CD14-positive monocyte (primary cell): ENCODE measurements around the gene PPM1B. TPM values are rescaled to one million over a fixed set of nuclear protein-coding genes. Genes with fewer than 3 reads are reported as not detected.

Experiments used
- DNase-seq, 3 donors: peaks; one replicate each; pipeline ENCODE4 v3.0.0-alpha.2; 2011 to 2022
- H2AFZ ChIP-seq: 2 replicates; pipeline ENCODE4 v1.6.0; 2012; ENCODE audit warnings: mild to moderate bottlenecking, low read depth, low read length, inconsistent platforms; ENCODE audit not compliant: insufficient read depth, poor library complexity, severe bottlenecking
- H3K27ac ChIP-seq, 2 donors: 1 replicate in 1 of 2; 2 replicates in 1 of 2; pipeline ENCODE4 v1.5.1; 2012 to 2013; ENCODE audit warnings: low read length in 2 of 2, control low read depth in 1 of 2, inconsistent platforms in 1 of 2, low read depth in 1 of 2, mild to moderate bottlenecking in 1 of 2
- H3K27me3 ChIP-seq, 2 donors: one replicate each; pipeline versions ENCODE4 v1.6.0 to v1.6.1; 2011 to 2013; ENCODE audit warnings: low read length in 2 of 2; ENCODE audit not compliant: control insufficient read depth in 2 of 2, insufficient read depth in 2 of 2
- H3K36me3 ChIP-seq, 2 donors: replicated peaks in 1 of 2; 1 replicate in 1 of 2; 2 replicates in 1 of 2; pipeline versions ENCODE4 v1.5.1 to v1.6.1; 2012 to 2013; ENCODE audit warnings: low read length in 2 of 2, control low read depth in 1 of 2, inconsistent platforms in 1 of 2, mild to moderate bottlenecking in 1 of 2; ENCODE audit not compliant: insufficient read depth in 2 of 2, control insufficient read depth in 1 of 2
- H3K4me1 ChIP-seq, 2 donors: 1 replicate in 1 of 2; 2 replicates in 1 of 2; pipeline versions ENCODE4 v1.5.1 to v1.6.1; 2012 to 2013; ENCODE audit warnings: low read length in 2 of 2, control low read depth in 1 of 2, inconsistent platforms in 1 of 2, mild to moderate bottlenecking in 1 of 2, moderate library complexity in 1 of 2; ENCODE audit not compliant: insufficient read depth in 2 of 2, control insufficient read depth in 1 of 2
- H3K4me2 ChIP-seq: replicated peaks from 2 replicates; pipeline ENCODE3; 2012; ENCODE audit warnings: low read length, moderate library complexity, mild to moderate bottlenecking; ENCODE audit not compliant: poor library complexity, severe bottlenecking; ENCODE audit errors: extremely low read depth
- H3K4me3 ChIP-seq, 3 experiments: fragments of 200-600 bp in 1 of 3; sonication (generic) in 1 of 3; replicated peaks in 1 of 3; 1 replicate in 2 of 3; 2 replicates in 1 of 3; pipeline ENCODE4 v1.5.1; 2011 to 2013; ENCODE audit warnings: low read length in 3 of 3, mild to moderate bottlenecking in 3 of 3, control low read depth in 2 of 3, low read depth in 2 of 3, inconsistent platforms in 1 of 3, moderate library complexity in 1 of 3
- H3K79me2 ChIP-seq: 2 replicates; pipeline ENCODE4 v1.6.0; 2012; ENCODE audit warnings: mild to moderate bottlenecking, control low read depth, inconsistent platforms, low read length, moderate library complexity; ENCODE audit not compliant: insufficient read depth
- H3K9ac ChIP-seq: 2 replicates; pipeline ENCODE4 v1.6.0; 2017; ENCODE audit warnings: low read length, mild to moderate bottlenecking; ENCODE audit not compliant: insufficient read depth, poor library complexity, severe bottlenecking
- H3K9me3 ChIP-seq, 2 donors: replicated peaks in 1 of 2; 1 replicate in 1 of 2; 2 replicates in 1 of 2; pipeline versions ENCODE4 v1.5.1 to v1.6.1; 2012 to 2013; ENCODE audit warnings: low read length in 2 of 2, control low read depth in 1 of 2; ENCODE audit not compliant: control insufficient read depth in 1 of 2, insufficient read depth in 1 of 2
- H4K20me1 ChIP-seq: 2 replicates; pipeline ENCODE4 v1.6.0; 2012; ENCODE audit warnings: mild to moderate bottlenecking, low read length, control low read depth, moderate library complexity; ENCODE audit not compliant: insufficient read depth
- H3K27ac Mint-ChIP-seq, 7 donors: one replicate each; pipeline ENCODE4 v1.8.0; 2020; ENCODE audit warnings: mild to moderate bottlenecking in 7 of 7, mixed read lengths in 7 of 7, moderate library complexity in 6 of 7, inconsistent platforms in 2 of 7
- H3K27me3 Mint-ChIP-seq, 3 donors: one replicate each; pipeline ENCODE4 v1.8.0; 2021 to 2022; ENCODE audit warnings: low read depth in 3 of 3, mild to moderate bottlenecking in 3 of 3, mixed read lengths in 3 of 3, moderate library complexity in 3 of 3, inconsistent platforms in 1 of 3
- H3K36me3 Mint-ChIP-seq, 2 donors: one replicate each; pipeline ENCODE4 v1.8.0; 2020; ENCODE audit warnings: mixed read lengths in 2 of 2, inconsistent platforms in 1 of 2, mild to moderate bottlenecking in 1 of 2
- H3K4me1 Mint-ChIP-seq: one replicate; pipeline ENCODE4 v1.8.0; 2020; ENCODE audit warnings: mild to moderate bottlenecking, mixed read lengths
- H3K4me3 Mint-ChIP-seq, 2 donors: one replicate each; pipeline ENCODE4 v1.8.0; 2020; ENCODE audit warnings: mild to moderate bottlenecking in 2 of 2, mixed read lengths in 2 of 2, moderate library complexity in 1 of 2
- H3K9me3 Mint-ChIP-seq, 7 donors: one replicate each; pipeline ENCODE4 v1.8.0; 2020 to 2022; ENCODE audit warnings: mixed read lengths in 7 of 7, mild to moderate bottlenecking in 6 of 7, moderate library complexity in 6 of 7, inconsistent platforms in 2 of 7
- WGBS: methylation state at CpG from one replicate; pipeline ENCODE4 v1.1.5; 2013; ENCODE audit warnings: missing lambda C conversion rate; ENCODE audit not compliant: insufficient coverage; 5-methylcytosine and 5-hydroxymethylcytosine counted together
- intact Hi-C, 2 donors: fragments of 100-400 bp; cut with micrococcal nuclease; formaldehyde crosslinking; loops; one replicate each; pipeline versions ENCODE4 v1.15.0 to v1.15.1; 2023
- polyA plus RNA-seq, 3 donors: library from polyadenylated mRNA; depleted of rRNA in 1 of 3; unstranded in 2 of 3; stranded (reverse) in 1 of 3; fragments of 300-500 nt in 2 of 3; fragments of >200 nt in 1 of 3; fragmentation: Illumina TruSeq in 2 of 3; gene quantifications; 1 replicate in 2 of 3; 2 replicates in 1 of 3; pipeline ENCODE4 v1.2.3, GENCODE V29; 2012 to 2021
- TF ChIP-seq, protein P1 (sequence below): fragments of 200-600 bp; IDR thresholded peaks from one replicate; pipeline ENCODE4 v1.8.0; 2022; ENCODE audit warnings: antibody characterized with exemption, mild to moderate bottlenecking

Gene PPM1B
- polyA plus RNA-seq, 3 donors: 17.7 to 34.6 (median 24.9) TPM

DNA sequence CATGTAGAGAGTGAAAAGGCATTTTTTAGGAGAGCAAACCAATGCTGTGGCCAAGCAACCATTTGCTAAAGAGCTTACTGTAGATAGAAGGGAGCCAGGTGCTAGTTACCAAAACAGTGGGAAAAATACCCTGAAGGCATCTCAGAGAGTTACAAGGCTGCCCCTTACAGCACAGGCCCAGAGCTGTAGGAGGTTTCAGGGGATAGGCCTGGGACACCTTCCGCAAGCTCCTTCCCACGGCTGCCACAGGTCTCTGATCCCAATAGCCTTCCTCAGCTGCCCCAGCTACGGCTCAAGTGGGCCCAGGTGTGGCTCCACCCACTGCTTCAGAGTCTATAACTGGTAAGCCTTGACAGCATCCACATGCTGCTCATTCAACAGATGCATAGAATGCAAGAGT lies 18.2 kb upstream of the PPM1B start:
- no peak for DNase-seq
- Mint-ChIP-seq H3K4me1 (peaks cover 2% of the 10 kb centered on the region), H3K36me3 (no peaks in the 10 kb centered on the region), H3K27me3 (peaks cover 0 to 4% (median 1%) of the 10 kb centered on the region in 3 donors), H3K27ac (no peak overlapping the region), H3K9me3 (peaks cover 0 to 6% (median 0%) of the 10 kb centered on the region in 7 donors), H3K4me3 (no peak overlapping the region)
- intact Hi-C loops: no loop called here
- H3K79me2 ChIP-seq: no peaks in the 10 kb centered on the region
- H3K4me1 ChIP-seq: no peaks in the 10 kb centered on the region
- no peak overlapping the region for H3K4me3 ChIP-seq
- H3K4me2 ChIP-seq: no peak overlapping the region
- no peaks in the 10 kb centered on the region for H4K20me1 ChIP-seq
- H3K27me3 ChIP-seq: no peaks in the 10 kb centered on the region
- 100% methylated on average over 3 of the region's 3 CpGs for WGBS
- TF ChIP-seq, protein P1, sequence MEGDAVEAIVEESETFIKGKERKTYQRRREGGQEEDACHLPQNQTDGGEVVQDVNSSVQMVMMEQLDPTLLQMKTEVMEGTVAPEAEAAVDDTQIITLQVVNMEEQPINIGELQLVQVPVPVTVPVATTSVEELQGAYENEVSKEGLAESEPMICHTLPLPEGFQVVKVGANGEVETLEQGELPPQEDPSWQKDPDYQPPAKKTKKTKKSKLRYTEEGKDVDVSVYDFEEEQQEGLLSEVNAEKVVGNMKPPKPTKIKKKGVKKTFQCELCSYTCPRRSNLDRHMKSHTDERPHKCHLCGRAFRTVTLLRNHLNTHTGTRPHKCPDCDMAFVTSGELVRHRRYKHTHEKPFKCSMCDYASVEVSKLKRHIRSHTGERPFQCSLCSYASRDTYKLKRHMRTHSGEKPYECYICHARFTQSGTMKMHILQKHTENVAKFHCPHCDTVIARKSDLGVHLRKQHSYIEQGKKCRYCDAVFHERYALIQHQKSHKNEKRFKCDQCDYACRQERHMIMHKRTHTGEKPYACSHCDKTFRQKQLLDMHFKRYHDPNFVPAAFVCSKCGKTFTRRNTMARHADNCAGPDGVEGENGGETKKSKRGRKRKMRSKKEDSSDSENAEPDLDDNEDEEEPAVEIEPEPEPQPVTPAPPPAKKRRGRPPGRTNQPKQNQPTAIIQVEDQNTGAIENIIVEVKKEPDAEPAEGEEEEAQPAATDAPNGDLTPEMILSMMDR: no peak
- no peak overlapping the region for H2AFZ ChIP-seq
- no peaks in the 10 kb centered on the region for H3K9me3 ChIP-seq
- H3K36me3 ChIP-seq: no peaks in the 10 kb centered on the region
- no peak overlapping the region for H3K27ac ChIP-seq
- no peak overlapping the region for H3K9ac ChIP-seq

DNA sequence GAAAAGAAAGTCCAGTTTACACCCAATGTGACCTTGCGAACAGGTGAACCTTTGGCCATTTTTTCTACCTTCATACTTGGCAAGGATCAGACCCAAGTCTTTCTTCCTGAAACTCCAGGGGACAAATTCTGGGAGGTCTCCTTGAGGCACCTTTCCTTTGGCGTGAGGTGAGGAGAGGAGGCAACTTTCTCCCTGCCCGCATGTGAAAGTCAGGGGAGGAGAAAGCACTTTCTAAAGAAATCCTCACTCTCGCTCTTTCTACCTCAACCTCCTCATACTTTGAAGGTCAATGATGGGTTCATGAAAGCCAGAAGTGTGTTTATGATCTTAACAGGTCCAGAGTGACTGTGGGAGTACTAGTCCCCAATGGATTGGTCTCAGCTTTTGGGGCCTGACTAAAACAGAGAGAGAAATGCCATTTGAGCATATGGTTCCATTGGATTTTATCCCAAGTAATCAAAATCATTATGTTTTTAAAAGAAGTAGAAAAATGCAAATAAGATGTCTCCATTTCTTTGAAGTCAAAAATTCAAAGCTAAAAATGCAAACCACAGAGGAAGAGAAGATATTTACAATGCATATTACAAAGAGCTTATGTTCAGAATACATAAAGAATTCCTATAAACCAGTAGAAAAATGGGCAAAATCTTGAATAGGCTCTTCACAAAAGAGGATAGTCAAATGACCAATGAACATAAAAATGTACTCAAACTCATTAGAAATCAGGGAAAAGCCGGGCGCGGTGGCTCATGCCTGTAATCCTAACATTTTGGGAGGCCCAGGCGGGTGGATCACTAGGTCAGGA lies 15.6 kb upstream of the PPM1B start:
- Mint-ChIP-seq H3K9me3 (no peaks in the 10 kb centered on the region), H3K27ac (no peak overlapping the region)
- H3K4me1 ChIP-seq: no peaks in the 10 kb centered on the region

More for the DNA sequence above, 15.6 kb upstream of the PPM1B start:
- Mint-ChIP-seq H3K27me3 (peaks cover 0 to 4% (median 3%) of the 10 kb centered on the region in 3 donors), H3K4me1 (peaks cover 2% of the 10 kb centered on the region), H3K36me3 (no peaks in the 10 kb centered on the region), H3K4me3 (no peak overlapping the region)
- Histone ChIP-seq H3K9ac (no peak overlapping the region), H3K9me3 (no peaks in the 10 kb centered on the region), H3K79me2 (no peaks in the 10 kb centered on the region), H3K27me3 (no peaks in the 10 kb centered on the region), H3K36me3 (no peaks in the 10 kb centered on the region), H2AFZ (no peak overlapping the region), H3K4me2 (no peak overlapping the region), H3K4me3 (no peak overlapping the region), H4K20me1 (no peaks in the 10 kb centered on the region), H3K27ac (no peak overlapping the region)
- TF ChIP-seq, protein P1: no peak
- 100% methylated on average over 4 of the region's 8 CpGs for WGBS
- intact Hi-C loops: no loop called here
- DNase-seq: no peak
